GM10266 (cell line): Measurements from ENCODE around the gene GTF2H1.

ENCODE experiments used
- DNase-seq: peaks from one replicate; pipeline ENCODE4 v3.0.0; 2012; ENCODE audit errors: extremely low spot score
- CTCF ChIP-seq: IDR thresholded peaks from 2 replicates; pipeline ENCODE4 v1.5.1; 2012; ENCODE audit warnings: mild to moderate bottlenecking, low read depth; ENCODE audit not compliant: control insufficient read depth, insufficient read depth; ENCODE audit errors: missing control alignments

The GTF2H1 gene

GRCh38 chr11:18321969-18322711 is at the start of gene GTF2H1, which contains the start of gene HPS5:
Gene GTF2H1, plus strand, starts transcription at chr11:18322567. Its CDS starts 10,508 bp downstream, at chr11:18333075.
Gene HPS5, minus strand, starts transcription at chr11:18322140. Its CDS starts 4,282 bp downstream, at chr11:18317858.
- peak; percentile 90 for DNase-seq
- no peak for TF ChIP-seq CTCF

- TF ChIP-seq CTCF: no peak
- no peak for DNase-seq
Observed at GRCh38 chr11:18277565-18278271, 44.6 kb upstream of the GTF2H1 start.

GRCh38 chr11:18280438-18281045 is 41.8 kb upstream of the GTF2H1 start:
- DNase-seq: peak; percentile 59
- TF ChIP-seq CTCF: no peak

GRCh38 chr11:18282626-18283025 is 39.7 kb upstream of the GTF2H1 start:
- TF ChIP-seq CTCF: no peak
- DNase-seq: no peak

GRCh38 chr11:18285841-18286240 is 36.5 kb upstream of the GTF2H1 start:
- TF ChIP-seq CTCF: no peak
- DNase-seq: no peak

- no peak for TF ChIP-seq CTCF
- no peak for DNase-seq
Observed at GRCh38 chr11:18288911-18289310, 33.5 kb upstream of the GTF2H1 start.
